H1 (cell line): Measurements from ENCODE around the gene LY6G5C. TPM values are rescaled to one million over a fixed set of nuclear protein-coding genes. Genes with fewer than 3 reads are reported as not detected.

Experiments
- BACH1 ChIP-seq: IDR thresholded peaks from 2 replicates; pipeline ENCODE4 v1.6.1; 2012; ENCODE audit warnings: low read length, improper control_type of control experiment
- BCL11A ChIP-seq, 2 experiments: IDR thresholded peaks; one replicate each; pipeline ENCODE4 v1.6.1; 2011; ENCODE audit warnings: low read depth in 2 of 2, low read length in 2 of 2, mild to moderate bottlenecking in 2 of 2
- CBX5 ChIP-seq: fragments of 300-800, 300-1000 bp; sonication (generic); IDR thresholded peaks from 2 replicates; pipeline ENCODE4 v1.7.1; 2016; ENCODE audit warnings: antibody characterized with exemption, low read length, low read depth
- CHD1 ChIP-seq: IDR thresholded peaks from 2 replicates; pipeline ENCODE4 v1.6.1; 2012; ENCODE audit warnings: low read depth, low read length, improper control_type of control experiment
- CREB1 ChIP-seq: IDR thresholded peaks from 2 replicates; pipeline ENCODE4 v1.6.1; 2012; ENCODE audit warnings: inconsistent platforms
- CTBP2 ChIP-seq: IDR thresholded peaks from 2 replicates; pipeline ENCODE4 v1.7.0; 2011; ENCODE audit warnings: borderline replicate concordance, mild to moderate bottlenecking, moderate library complexity, mixed read lengths, low read length; ENCODE audit not compliant: insufficient read depth, insufficient read length
- E2F6 ChIP-seq: IDR thresholded peaks from 2 replicates; pipeline ENCODE4 v1.6.1; 2012; ENCODE audit warnings: inconsistent platforms
- EP300 ChIP-seq, 2 experiments: IDR thresholded peaks; 1 replicate in 1 of 2; 2 replicates in 1 of 2; pipeline ENCODE4 v1.6.1; 2011 to 2012; ENCODE audit warnings: low read depth in 2 of 2, low read length in 2 of 2, mild to moderate bottlenecking in 2 of 2, borderline replicate concordance in 1 of 2, inconsistent platforms in 1 of 2, moderate library complexity in 1 of 2
- GABPA ChIP-seq: IDR thresholded peaks from 2 replicates; pipeline ENCODE4 v1.6.1; 2011; ENCODE audit warnings: mild to moderate bottlenecking, low read length, moderate library complexity, borderline replicate concordance; ENCODE audit not compliant: insufficient read depth
- GTF2F1 ChIP-seq: IDR thresholded peaks from 2 replicates; pipeline ENCODE4 v1.6.1; 2012; ENCODE audit warnings: low read depth, low read length, improper control_type of control experiment, borderline replicate concordance
- HDAC6 ChIP-seq: IDR thresholded peaks from one replicate; pipeline ENCODE4 v1.7.1; 2012; ENCODE audit warnings: low read depth, mild to moderate bottlenecking, inconsistent platforms, low read length, moderate library complexity
- JUN ChIP-seq: IDR thresholded peaks from 2 replicates; pipeline ENCODE4 v1.6.1; 2011; ENCODE audit warnings: low read depth, mild to moderate bottlenecking, improper control_type of control experiment, low read length
- JUND ChIP-seq: IDR thresholded peaks from 2 replicates; pipeline ENCODE4 v1.6.1; 2011; ENCODE audit warnings: mild to moderate bottlenecking, improper control_type of control experiment, low read length
- KDM1A ChIP-seq: fragments of 200-600, 300-600 bp; sonication (generic); IDR thresholded peaks from 2 replicates; pipeline ENCODE4 v1.7.1; 2016; ENCODE audit warnings: mild to moderate bottlenecking, low read length, borderline replicate concordance
- NANOG ChIP-seq: IDR thresholded peaks from 2 replicates; pipeline ENCODE4 v1.6.1; 2011; ENCODE audit warnings: low read length, low read depth, mild to moderate bottlenecking, inconsistent platforms; ENCODE audit not compliant: insufficient read depth, poor library complexity, severe bottlenecking
- POLR2AphosphoS5 ChIP-seq: IDR thresholded peaks from 2 replicates; pipeline ENCODE4 v1.6.1; 2011; ENCODE audit warnings: low read depth, low read length
- RNF2 ChIP-seq: fragments of 200-900, 300-1000 bp; sonication (generic); IDR thresholded peaks from 2 replicates; pipeline ENCODE4 v1.7.1; 2016; ENCODE audit warnings: borderline replicate concordance, low read depth, mild to moderate bottlenecking, antibody characterized with exemption, low read length; ENCODE audit not compliant: poor library complexity, severe bottlenecking; ENCODE audit errors: missing control alignments
- SIN3A ChIP-seq, 2 experiments: IDR thresholded peaks in 1 of 2; conservative IDR thresholded peaks in 1 of 2; 2 replicates each; pipeline ENCODE4 v1.6.1; 2011 to 2012; ENCODE audit warnings: low read length in 2 of 2, improper control_type of control experiment in 1 of 2, low read depth in 1 of 2, mild to moderate bottlenecking in 1 of 2
- SP2 ChIP-seq: IDR thresholded peaks from 2 replicates; pipeline ENCODE4 v1.6.1; 2012; ENCODE audit warnings: mild to moderate bottlenecking, low read length, inconsistent platforms
- TCF12 ChIP-seq: IDR thresholded peaks from 2 replicates; pipeline ENCODE4 v1.6.1; 2011; ENCODE audit warnings: low read depth, mild to moderate bottlenecking, low read length
- ZNF274 ChIP-seq: IDR thresholded peaks from 2 replicates; pipeline ENCODE4 v1.7.0; 2012; ENCODE audit warnings: low read length, borderline replicate concordance; ENCODE audit errors: extremely low read depth
- polyA plus RNA-seq, 7 experiments: library from polyadenylated mRNA; depleted of rRNA in 3 of 7; stranded (reverse) in 5 of 7; unstranded in 2 of 7; fragments of >200 nt in 5 of 7; fragments of 200-250 nt in 2 of 7; gene quantifications; 1 replicate in 5 of 7; 2 replicates in 1 of 7; 4 replicates in 1 of 7; pipeline versions ENCODE4 v1.2.1 to v1.2.3, GENCODE V29; 2011 to 2013; ENCODE audit warnings: missing spikeins in 2 of 7, mixed read lengths in 2 of 7
- total RNA-seq: library from RNA; stranded (reverse); fragmentation: NEBNext Ultra II Directional; extraction: Animal tissue kit (Norgen Biotek cat#: 25700); gene quantifications from 2 replicates; pipeline ENCODE4 v1.2.1, GENCODE V29; 2021

LY6G5C gene
- total and polyA plus RNA-seq, 2 of the 8 experiments (the other 6 are each of a cell fraction or from before 2014, with no cell fraction given): 1.1 to 1.8 TPM

- TF ChIP-seq JUND: no peak
- TF ChIP-seq CTBP2: no peak
- no peak for TF ChIP-seq CHD1
- peak; percentile 35; the same call in 1 of the 2 replicates for TF ChIP-seq POLR2AphosphoS5
- no peak for TF ChIP-seq KDM1A
- no peak for TF ChIP-seq EP300 (IDR thresholded peaks at IDR 0.05; ENCODE audit: borderline replicate concordance in 1 of 2, low read depth in 2 of 2, low read length in 2 of 2)
- no peak for TF ChIP-seq NANOG
- TF ChIP-seq BACH1: no peak
- TF ChIP-seq ZNF274: no peak
- TF ChIP-seq CBX5: no peak
- no peak for TF ChIP-seq CREB1
- no peak for TF ChIP-seq E2F6
- no peak for TF ChIP-seq TCF12
- TF ChIP-seq GABPA: no peak
- TF ChIP-seq SIN3A (conservative IDR thresholded peaks at IDR 0.05 in 1 of 2, IDR thresholded peaks at IDR 0.05 in 1 of 2; ENCODE audit: low read depth in 1 of 2, low read length in 2 of 2): peak in 1 of 2 experiments; percentile 64; a peak in 2 of 4 replicates
- TF ChIP-seq RNF2: no peak
- TF ChIP-seq JUN: no peak
- TF ChIP-seq SP2: no peak
- TF ChIP-seq BCL11A (IDR thresholded peaks at IDR 0.05; ENCODE audit: low read depth in 2 of 2, low read length in 2 of 2): no peak
- TF ChIP-seq HDAC6: no peak
- no peak for TF ChIP-seq GTF2F1
- TF ChIP-seq, all 59 proteins: peak for 4
Measured at GRCh38 chr6:31651602-31652191, 29.2 kb downstream of the LY6G5C start (continued).
